ENCODE measurements around the gene NUTM1.
A peak's percentile ranks its signal among the peaks of the same experiment; 100 is the strongest.
"Not testable (repeated sequence)": the region's sequence is repeated elsewhere in the genome, so short reads cannot be mapped to it uniquely, and the experiment has no call there.

Gene NUTM1

GRCh38 chr15:34360298-34360697, 17.2 kb downstream of the NUTM1 start:
- H3K4me3 ChIP-seq = no peak overlapping the region

GRCh38 chr15:34361278-34361677, 18.2 kb downstream of the NUTM1 start:
- H3K4me3 ChIP-seq = no peak overlapping the region
- H3K27ac ChIP-seq = no peak overlapping the region

More at GRCh38 chr15:34360298-34360697, 17.2 kb downstream of the NUTM1 start:
- H3K27ac ChIP-seq = peak overlapping the region in 1 of 21 experiments; percentile 30

- Histone ChIP-seq H3K4me3 (no peak overlapping the region), H3K27ac (no peak overlapping the region)
These were observed 19.1 kb downstream of the NUTM1 start for GRCh38 chr15:34362047-34362773.

GRCh38 chr15:34364041-34364440, 20.9 kb downstream of the NUTM1 start:
- Histone ChIP-seq H3K4me3 (no peak overlapping the region), H3K27ac (no peak overlapping the region)

- Histone ChIP-seq H3K4me3 (peak overlapping the region in 1 of 7 experiments; percentile 67), H3K27ac (peak overlapping the region in 8 of 21 experiments; percentile 37 to 98 (median 96))
These were observed 22.1 kb downstream of the NUTM1 start for GRCh38 chr15:34365091-34365825.

- Histone ChIP-seq H3K4me3 (peak overlapping the region; percentile 67 to 95 (median 87)), H3K27ac (peak overlapping the region in 13 of 21 experiments; percentile 15 to 98 (median 93))
These were observed 22.7 kb downstream of the NUTM1 start for GRCh38 chr15:34365836-34366235.

- Histone ChIP-seq H3K27ac (peak overlapping the region in 20 of 21 experiments; percentile 15 to 98 (median 82)), H3K4me3 (peak overlapping the region; percentile 67 to 95 (median 87))
These were observed 23.4 kb downstream of the NUTM1 start for GRCh38 chr15:34366271-34367065.

GRCh38 chr15:34367101-34368081, 24.3 kb downstream of the NUTM1 start, which contains the start of gene LPCAT4:
Gene LPCAT4, minus strand, starts transcription at chr15:34367196. Its CDS starts 96 bp downstream, at chr15:34367100.
- H3K27ac ChIP-seq = peak within 1 kb of the TSS; percentile 75 to 99 (median 95)
- peak within 1 kb of the TSS; percentile 67 to 95 (median 87) for H3K4me3 ChIP-seq

GRCh38 chr15:34370129-34370528, 27.0 kb downstream of the NUTM1 start:
- Histone ChIP-seq H3K27ac (no peak overlapping the region), H3K4me3 (no peak overlapping the region)

- no peak overlapping the region for H3K4me3 ChIP-seq
- H3K27ac ChIP-seq = no peak overlapping the region
These were observed 27.5 kb downstream of the NUTM1 start for GRCh38 chr15:34370643-34371042.

GRCh38 chr15:34373951-34374350, 30.8 kb downstream of the NUTM1 start:
- H3K27ac ChIP-seq = no peak overlapping the region

GRCh38 chr15:34374816-34375215, 31.7 kb downstream of the NUTM1 start:
- no peak overlapping the region for H3K4me3 ChIP-seq
- H3K27ac ChIP-seq = no peak overlapping the region

More at GRCh38 chr15:34373951-34374350, 30.8 kb downstream of the NUTM1 start:
- H3K4me3 ChIP-seq = no peak overlapping the region

GRCh38 chr15:34375541-34375940, 32.4 kb downstream of the NUTM1 start:
- not testable (repeated sequence) for H3K4me3 ChIP-seq, H3K27ac ChIP-seq

GRCh38 chr15:34376856-34377255, 33.7 kb downstream of the NUTM1 start:
- no peak overlapping the region for H3K4me3 ChIP-seq
- H3K27ac ChIP-seq = no peak overlapping the region

- not testable (repeated sequence) for H3K4me3 ChIP-seq, H3K27ac ChIP-seq
These were observed 37.4 kb downstream of the NUTM1 start for GRCh38 chr15:34380491-34380890.

- H3K27ac ChIP-seq, H3K4me3 ChIP-seq: not testable (repeated sequence)
These were observed 38.9 kb downstream of the NUTM1 start for GRCh38 chr15:34381829-34382521.

- H3K4me3 ChIP-seq, H3K27ac ChIP-seq: not testable (repeated sequence)
These were observed 46.5 kb downstream of the NUTM1 start for GRCh38 chr15:34389594-34390086.

- not testable (repeated sequence) for H3K4me3 ChIP-seq, H3K27ac ChIP-seq
These were observed 49.9 kb downstream of the NUTM1 start for GRCh38 chr15:34392981-34393380.
